ENCODE data around the gene GSTCD. TPM values are rescaled to one million over a fixed set of nuclear protein-coding genes. Genes with fewer than 3 reads are reported as not detected.
A peak's percentile ranks its signal among the peaks of the same experiment; 100 is the strongest.

The GSTCD gene
- polyA plus RNA-seq, 4 donors = 15.0 to 19.7 (median 17.3) TPM

- DNase-seq (ENCODE audit: low read depth in 4 of 4, low spot score in 3 of 4) = no peak
These were observed 163.4 kb downstream of the GSTCD start for GRCh38 chr4:105871997-105872396.

GRCh38 chr4:105875233-105875632 lies 166.6 kb downstream of the GSTCD start:
- no peak for DNase-seq (ENCODE audit: low read depth in 4 of 4, low spot score in 3 of 4)

DNA sequence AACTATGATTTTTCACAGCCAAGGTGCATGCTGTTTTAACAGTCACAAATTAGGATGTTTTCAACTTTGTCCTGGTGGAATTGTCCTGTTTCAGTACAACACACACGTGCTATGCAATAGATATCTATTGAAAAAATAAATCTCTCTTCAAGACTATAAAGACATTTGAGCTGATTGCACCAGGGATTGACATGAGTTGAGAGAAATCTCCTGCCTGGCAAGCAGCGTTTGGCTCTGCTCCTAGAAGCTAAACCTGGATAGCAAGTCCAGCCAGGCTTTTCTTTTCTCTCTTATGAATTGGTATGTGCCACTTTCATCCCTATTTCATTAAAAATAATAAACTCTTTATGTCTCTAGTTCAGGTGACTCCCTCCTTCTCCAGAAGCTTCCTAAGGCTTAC lies 170.1 kb downstream of the GSTCD start:
- no peak for DNase-seq (ENCODE audit: low read depth in 4 of 4, low spot score in 3 of 4)

DNA sequence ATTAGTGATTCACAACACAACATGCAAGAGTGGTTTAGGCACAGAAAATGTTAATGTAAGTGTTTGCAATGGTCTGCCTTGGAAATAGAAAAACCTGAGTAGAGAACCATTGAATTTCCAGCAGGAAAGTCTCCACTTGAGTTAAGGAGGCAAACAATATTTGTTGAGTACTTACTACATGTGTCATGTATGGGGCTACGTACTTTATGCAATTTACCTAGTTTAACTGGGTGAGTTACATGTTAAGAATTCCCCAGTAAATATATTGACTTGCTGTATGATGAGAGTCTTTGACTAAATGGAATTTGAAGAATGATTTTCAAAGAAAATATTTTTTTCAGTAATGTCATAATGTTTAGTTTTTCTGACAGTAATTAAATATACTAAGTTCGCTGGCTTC lies 178.9 kb downstream of the GSTCD start:
- DNase-seq (ENCODE audit: low read depth in 4 of 4, low spot score in 3 of 4) = no peak

- DNase-seq (ENCODE audit: low read depth in 4 of 4, low spot score in 3 of 4) = peak in 3 of 4 donors; percentile 28 to 38 (median 32)
These were observed 186.3 kb downstream of the GSTCD start, which contains the start of gene NPNT for GRCh38 chr4:105894660-105895582. TSS of gene NPNT (plus strand) at chr4:105895471. CDS start at chr4:105895653, 182 bp downstream.

DNA sequence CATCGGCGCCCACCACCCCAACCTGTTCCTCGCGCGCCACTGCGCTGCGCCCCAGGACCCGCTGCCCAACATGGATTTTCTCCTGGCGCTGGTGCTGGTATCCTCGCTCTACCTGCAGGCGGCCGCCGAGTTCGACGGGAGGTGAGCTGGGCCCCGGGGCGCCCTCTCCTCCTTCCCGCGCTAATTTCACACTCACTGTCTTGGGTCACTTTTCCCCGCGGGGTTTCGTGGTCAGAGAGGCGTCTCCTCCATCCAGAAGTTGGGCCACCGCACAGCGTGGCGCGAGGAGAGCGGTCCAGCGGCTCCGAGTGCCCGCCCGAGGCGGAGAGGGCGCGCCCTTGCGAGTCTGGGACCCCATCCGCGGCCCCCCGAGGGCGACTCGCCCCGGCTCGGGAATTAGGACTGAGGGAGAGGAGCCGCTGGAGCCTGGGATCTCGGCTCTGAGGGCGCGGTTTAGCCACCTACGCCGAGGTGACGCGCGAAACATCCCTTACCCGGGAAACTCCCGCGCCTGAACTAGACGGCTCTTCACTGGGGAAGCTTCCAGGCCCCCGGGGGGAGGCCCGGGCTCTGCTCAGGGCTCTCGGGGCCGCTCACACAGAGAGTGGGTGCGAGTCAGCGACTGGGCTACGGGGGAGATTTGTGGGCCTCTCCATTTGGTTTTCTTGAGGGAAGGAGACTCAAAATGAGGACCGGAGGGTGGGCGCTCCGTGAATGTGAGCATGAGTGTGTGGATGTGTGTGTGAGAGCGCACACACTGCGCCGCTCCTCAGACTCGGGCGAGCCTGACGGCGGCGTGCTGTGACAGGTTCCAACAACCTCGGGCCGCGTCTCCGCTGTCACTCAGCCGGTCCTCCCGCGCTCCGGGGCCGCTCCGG lies 187.2 kb downstream of the GSTCD start:
- DNase-seq (ENCODE audit: low read depth in 4 of 4, low spot score in 3 of 4) = peak in 3 of 4 donors; percentile 22 to 41 (median 31)

- peak in 1 of 4 donors; percentile 7 for DNase-seq (ENCODE audit: low read depth in 4 of 4, low spot score in 3 of 4)
These were observed 187.9 kb downstream of the GSTCD start for GRCh38 chr4:105896461-105896942.

Other genes starting within 250 kb of the GSTCD start
- gene PPA2, start 234.7 kb upstream of the GSTCD start, polyA plus RNA-seq (ENCODE audit: insufficient read length in 4 of 4) = 100 to 1,000 TPM; 101 to 118 (median 110) TPM
- 1 to 10 TPM; 3.3 to 6.0 (median 5.2) TPM for gene ARHGEF38, start 156.2 kb upstream of the GSTCD start, polyA plus RNA-seq (ENCODE audit: insufficient read length in 4 of 4)
- gene INTS12, start 95 bp upstream of the GSTCD start, polyA plus RNA-seq (ENCODE audit: insufficient read length in 4 of 4) = 10 to 100 TPM; 28.1 to 38.3 (median 34.0) TPM
- gene NPNT, start 186.7 kb downstream of the GSTCD start, polyA plus RNA-seq (ENCODE audit: insufficient read length in 4 of 4) = 100 to 1,000 TPM; 176 to 246 (median 217) TPM